GM19467 (cell line): ENCODE results near the gene ABCG1.

Experiments
- ATAC-seq: cut with Tn5 transposase; IDR thresholded peaks from one replicate; pipeline ENCODE4 v1.9.1; 2021; ENCODE audit warnings: mild to moderate bottlenecking, moderate library complexity; ENCODE audit not compliant: unreplicated experiment

Gene ABCG1

DNA sequence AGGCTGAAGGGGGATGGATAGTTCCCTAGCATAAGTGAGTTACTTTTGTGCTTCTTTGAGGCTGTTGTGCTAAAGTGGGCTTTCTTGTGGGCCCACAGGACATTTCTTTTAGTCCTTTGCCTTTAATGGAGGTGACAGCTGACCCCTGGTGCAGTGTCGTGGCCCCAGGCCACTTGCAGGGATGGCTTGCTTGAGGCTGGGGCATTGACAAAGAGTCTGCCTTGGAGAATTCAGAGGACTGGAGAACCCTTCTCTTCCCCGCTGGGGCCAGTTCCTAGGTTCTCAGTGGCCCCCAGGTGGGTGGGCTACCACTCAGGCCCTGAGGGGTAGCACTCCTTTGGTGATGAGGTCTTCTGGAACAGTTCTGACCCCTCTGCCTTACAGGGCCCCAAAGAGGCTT is 12.8 kb downstream of the ABCG1 start:
- ATAC-seq = no peak

DNA sequence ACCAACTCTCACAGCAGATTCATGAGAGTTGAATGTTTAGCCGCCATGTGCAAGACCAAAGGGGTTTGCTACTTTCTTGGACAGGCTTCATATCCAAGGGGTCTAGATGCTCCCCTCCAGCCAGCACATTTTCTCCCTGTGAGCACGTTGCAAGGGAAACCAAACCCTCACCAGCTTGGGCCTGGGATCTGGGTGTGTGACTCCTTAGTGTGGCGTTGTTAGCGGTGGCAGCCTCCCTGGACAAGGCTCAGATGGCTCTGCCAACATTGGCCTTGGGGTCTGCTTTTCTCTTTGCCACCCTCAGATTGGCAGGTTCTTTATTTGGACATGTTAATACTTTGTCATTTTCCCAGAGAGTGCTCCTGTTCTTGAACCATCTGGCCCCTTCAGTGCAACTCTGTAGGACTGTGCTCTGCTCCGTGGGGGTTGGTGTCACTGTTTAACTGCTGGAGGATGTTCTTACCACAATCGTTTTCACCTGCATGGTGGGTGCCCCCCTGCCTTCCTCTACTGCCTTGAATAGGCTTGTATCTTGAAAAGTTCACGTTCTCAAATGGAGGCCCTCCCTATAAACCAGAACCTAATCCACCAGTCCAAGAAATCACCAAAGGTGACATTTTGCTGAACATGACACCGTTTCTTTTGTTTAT is 13.4 kb downstream of the ABCG1 start:
- ATAC-seq = no peak

DNA sequence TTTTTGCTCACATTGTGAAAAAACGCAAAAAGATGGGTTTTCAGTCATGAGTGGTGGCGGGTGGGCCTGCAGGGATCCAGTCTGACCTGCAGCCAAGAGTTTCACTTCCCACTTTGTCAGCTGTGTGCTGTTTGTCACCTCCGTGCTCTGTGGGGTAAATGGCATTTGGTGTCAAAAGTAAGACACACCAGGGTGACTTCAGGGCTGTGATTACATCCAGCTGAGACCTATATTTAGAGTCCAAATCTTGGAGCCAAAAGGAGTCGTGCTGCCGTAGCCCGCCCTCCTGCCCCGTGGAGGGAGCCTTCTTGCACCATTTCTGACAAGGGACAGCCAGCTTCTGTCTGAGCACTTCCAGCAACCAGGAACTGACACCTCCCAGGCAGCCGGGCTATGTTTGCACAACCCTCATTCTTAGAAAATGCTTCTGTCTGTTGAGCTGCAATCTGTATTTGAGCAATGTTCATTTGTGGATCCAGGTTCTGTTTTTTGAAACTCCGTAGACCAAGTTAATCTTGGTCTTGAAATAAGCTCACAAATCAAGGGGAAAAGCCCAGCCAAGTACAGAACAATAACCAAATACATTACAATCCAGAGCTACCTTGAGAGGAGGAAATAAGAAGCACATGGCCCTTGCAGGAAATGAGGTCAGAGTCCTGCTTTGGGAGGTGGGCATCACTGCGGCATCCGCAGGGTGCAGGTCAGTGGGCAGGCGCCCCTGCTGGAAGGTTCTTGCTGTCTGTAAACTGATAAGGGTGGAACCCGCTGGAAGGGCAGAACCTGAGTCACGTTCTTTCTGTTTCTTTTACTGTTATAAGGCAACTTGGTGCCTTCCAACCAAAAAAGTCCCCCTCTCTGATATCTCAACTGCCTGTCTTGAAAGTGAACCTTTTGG is 14.4 kb downstream of the ABCG1 start:
- peak; percentile 36 for ATAC-seq

DNA sequence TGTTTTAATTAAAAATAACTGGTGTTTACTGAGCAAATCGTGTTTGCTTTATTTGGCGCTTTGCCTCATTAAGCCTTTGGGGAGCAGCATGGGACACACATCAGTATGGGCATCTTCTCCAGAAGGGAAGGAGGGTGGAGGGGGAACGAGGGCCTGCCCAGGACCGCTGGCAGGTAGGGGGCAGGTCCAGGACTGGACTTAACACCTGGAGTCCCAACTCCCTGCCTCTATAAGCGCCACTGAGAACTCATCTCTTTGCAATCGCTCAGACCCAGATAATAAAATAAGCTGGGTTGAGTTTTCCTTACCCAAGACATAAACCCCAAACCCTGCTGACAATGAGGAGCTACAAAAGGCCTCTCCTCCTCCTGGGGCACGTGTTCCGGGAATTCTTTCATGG is 15.1 kb downstream of the ABCG1 start:
- ATAC-seq = no peak

DNA sequence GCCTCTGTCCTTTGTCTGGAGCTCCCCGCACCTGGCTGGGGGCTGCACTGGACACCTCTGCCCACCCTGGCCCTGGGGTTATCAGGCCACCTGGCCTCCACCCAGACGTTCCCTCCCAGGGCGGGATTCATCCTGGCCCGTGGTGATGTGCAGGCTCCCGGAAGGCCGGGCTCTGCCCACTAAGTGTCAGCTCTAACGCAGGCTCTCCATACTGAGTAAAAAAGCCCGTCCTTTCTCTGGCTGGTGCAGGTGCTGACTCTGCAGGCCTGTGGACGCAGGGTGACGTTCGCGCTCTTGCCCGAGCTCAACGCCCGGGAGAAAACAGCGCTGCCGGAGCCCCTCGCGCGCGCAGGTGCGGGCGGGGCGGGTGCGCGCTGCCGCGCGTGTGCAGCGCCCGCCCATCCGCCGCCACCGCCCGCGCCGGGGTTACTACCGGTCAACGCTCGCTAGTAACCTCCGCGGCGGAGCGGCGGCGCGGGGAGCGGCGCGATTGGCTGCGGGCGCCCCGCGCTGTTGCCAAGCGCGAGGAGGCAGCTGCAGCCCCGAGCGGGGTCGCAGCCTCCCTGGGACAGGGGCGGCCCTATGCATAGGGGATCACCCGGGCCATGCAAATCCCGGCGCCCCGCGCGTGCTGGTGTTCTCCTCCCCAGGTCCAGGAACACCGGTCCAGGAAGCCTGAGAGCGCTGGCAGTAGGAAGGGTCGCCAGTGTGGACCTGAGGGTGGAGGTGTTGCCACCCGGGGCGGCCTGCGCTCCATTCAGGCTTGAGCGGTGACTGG is 15.7 kb downstream of the ABCG1 start:
- peak; percentile 39 for ATAC-seq

DNA sequence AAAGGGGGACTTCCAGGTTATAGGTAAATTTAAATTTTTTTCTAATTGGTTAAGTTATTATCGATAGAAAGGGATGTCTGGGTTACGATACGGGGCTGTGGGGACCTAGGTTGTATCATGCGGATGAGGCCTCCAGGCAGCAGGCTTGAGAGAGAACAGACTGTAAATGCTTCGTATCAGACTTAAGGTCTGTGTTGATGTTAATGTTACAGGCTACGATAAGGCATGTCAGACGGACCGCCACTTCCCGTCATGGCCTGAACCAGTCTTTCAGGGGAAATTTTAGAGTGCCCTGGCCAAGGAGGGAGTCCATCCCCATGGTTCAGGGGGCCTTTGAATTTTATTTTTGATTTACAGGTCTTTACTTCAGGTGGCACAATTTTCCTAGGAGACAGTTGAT is 16.7 kb downstream of the ABCG1 start:
- ATAC-seq = no peak

DNA sequence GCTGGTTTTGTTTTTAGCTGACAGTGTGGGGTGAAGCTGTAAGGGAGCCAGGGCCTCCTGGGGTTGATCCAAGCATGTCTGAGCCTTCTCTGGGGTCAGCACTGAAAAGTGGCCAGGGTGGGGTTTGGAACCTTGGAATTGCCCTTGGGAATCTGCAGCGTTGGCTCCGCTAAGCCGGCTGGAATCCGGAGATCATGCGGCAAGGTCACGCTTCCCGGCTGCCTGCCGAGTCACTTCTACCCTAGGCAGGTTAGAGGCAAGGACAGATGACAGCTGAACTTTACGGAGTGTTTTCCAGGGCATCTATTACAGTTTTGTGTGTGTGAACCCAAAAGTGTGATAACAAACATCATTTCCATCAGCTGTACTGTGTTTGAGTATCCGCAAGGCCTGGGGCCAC is 17.1 kb downstream of the ABCG1 start:
- ATAC-seq = no peak

DNA sequence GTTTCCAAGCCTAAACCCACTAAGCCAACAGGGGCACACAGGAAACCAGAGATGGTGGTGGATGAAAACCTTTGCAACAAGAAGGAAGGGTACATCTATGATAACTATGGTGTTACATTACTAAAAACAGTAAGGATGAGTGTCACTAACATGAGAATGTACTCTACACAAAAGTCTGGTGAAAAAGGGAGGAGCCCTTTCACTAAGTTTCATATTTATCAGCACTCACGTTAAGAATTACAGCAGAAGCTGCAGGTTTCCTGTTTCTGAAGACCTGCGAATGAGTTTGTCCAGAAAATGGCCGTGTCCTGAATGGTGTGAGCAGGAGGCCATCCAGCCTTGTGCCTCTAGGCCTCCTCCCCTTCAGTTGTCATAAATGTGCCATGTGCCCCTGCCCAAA is 17.8 kb downstream of the ABCG1 start:
- ATAC-seq = no peak

DNA sequence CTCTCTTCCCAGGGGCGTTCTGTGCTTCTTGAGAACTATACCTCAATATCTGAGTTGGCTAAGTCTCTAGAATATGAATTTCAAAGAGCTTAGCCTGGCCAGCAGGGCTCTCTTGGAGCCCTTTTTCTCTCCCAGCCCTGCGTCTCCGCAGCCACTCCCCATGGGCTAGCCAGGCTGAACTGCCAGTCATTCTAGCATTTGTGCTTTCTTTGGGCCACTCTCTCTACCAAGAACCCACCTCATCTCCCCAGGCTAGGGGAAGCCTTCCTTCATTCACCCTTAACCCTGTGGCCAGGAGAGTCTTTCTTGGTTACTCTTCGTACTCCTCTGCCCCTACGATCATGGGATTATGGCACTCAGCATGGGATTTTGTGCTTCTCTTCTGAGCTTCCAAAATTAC is 18.2 kb downstream of the ABCG1 start:
- no peak for ATAC-seq

DNA sequence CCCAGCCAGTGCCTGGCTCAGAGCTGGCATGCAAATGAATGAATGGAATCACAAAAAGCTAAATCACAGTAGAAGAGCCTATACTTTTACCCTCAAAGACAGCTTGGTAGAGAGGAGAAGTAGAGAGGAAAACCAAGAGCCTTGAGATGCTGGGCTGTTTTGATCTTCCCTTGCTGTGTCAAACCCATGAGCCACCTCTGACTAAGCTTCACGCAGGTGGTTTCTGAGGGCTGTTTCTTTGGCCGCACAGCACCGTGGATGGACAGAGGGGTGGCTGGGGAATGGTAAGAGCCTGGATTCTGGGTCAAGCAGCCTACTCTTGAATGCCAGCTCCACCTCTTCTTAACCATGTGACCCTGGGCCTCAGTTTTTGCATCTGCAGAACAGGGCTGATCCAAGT is 18.6 kb downstream of the ABCG1 start:
- no peak for ATAC-seq

DNA sequence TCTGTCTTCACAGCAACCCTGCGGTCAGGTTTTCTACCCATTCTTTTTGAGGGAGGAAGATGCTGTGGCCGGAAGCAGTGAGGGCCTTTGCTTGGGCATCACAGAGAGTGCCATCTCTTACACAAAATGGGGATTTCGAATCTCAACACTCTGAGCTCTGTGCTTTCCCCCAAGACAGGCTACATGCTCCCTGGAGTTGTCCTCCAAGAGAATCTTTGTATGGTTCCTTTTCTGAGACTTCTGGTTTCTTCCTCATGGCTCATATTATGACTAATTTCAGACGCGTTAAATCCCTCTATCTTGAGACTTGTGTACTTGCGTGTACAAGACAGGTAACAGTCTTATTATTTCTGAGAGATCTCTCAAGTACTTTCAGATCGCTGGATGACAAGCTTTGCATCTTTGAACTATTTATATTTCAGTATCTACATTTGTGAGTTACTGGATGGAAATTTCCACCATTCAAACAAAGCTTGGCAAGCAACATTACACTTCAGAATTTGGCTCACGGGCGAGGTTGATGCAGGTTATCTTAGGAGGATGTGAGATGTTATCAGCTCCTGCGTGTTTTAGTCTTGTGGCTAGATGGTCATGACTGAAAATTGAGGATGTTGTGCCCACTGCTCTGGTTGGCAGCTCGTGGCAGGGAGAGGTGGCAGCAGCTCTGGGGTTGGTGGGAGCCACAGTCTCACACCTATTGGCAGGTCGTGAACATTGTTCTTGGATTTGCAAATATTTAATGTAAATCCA is 19.4 kb downstream of the ABCG1 start:
- no peak for ATAC-seq

DNA sequence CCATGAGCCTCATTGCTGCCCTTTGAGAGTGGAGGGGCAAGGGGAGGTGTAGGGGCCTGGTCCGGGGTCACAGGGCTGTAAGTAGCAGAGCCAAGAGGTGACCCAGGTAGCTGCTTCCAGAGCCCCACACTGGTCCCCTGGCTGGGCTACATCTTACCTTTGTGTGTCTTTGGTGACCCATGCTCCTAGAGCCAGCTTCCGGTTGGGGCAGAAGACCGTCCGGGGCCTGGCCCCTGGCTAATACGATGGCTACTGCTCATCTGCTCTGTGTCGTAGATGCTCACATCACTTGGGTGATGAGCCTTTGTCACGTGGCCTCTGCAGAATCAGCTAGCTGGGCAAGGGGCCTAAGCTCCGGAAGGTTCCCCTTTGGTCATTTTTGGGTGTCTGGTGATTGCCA is 20.6 kb downstream of the ABCG1 start:
- no peak for ATAC-seq

DNA sequence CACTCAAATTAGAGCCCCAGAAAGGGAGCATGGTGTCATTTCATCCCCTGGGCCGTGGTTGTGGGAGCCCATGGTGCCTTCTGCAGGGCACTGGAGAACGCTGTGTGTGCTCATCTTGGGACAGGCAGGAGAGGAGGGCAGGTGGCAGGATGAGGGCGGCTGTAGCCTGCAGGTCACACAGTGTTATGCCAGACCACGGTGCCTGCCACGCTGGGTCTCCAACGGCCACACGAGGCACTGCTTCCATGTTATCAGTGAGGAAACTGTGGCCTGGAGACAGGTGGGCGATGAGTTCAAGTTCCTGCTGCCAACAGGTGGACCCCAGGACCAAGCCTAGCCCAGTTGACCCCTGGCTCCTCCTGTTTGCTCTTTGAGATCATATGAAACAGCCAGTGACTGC is 21.0 kb downstream of the ABCG1 start:
- no peak for ATAC-seq

DNA sequence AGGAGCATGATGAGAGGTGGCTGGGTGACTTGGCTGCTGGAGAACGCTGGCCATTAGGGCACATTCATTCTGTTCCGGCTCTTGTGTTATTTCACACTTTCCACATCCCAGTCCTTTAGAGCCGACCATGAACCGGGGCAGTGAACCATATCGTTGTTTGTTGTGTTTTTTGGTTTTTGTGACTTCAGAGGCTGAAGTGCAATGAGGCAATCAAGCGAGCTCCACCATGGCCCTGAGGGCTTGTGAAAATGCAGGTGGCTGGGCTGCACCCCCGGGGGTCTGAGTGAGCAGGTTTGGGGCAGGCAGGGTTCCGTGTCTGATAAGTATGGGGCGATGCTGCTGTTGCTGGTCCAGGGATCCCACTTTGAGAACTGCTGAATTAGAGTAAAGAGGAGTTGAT is 23.7 kb downstream of the ABCG1 start:
- ATAC-seq = no peak

DNA sequence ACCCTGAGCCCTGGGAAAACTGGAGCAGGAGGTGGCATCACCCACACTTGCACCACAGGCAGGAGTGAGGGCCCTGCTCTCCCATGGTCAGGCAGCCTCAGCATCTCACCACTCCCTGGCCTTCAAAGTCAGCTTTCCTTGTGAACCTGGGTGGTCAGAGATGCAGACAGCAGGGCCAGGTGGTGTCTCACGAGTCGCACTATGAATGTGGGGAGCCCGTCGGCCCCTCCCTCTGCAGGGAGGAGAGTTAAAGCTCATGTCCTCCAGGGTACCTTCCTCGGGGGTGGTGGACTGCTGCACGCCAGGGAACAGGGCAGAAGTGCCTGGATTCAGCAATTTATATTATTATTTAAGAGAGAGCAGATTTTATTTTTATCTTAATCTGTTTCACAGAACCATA is 24.1 kb downstream of the ABCG1 start:
- ATAC-seq = no peak

DNA sequence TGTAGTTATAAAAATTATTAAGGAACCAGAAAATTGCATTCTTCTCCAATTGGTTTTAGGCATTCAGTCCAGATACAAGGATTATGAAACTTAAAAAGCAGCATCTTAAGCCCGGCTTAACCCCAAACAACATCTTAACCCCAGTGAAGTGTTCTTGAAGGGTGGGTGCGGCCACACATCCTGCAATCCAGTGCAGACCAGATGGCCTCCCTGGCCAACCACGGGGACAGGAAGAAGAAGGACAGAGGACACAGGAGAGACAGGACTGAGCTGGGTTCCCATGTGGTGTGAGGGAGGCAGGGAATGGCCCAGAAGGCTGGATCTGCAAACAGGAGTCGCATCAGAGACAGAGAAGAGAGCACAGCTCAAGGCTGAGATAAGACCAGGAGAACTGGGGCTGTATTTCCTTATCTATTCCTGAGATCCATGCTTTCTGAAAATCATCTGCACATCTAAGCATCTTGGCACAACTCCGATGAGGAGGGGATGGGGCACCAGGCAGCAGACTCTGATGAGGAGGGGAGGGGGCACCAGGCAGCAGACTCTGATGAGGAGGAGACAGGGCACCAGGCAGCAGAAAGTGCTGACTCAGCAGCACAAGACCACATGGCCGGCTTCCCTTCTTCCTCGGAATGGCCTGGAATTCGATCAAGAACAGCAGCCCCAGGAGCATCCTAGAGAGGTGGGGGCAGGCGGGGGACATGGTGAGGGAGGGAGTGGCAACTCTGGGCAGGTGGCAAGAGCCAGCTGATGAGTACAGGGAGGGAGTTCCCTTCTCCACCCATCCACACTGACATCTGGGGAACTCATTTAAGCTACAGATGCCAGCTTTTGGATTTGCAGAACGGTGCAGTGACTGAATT is 26.6 kb downstream of the ABCG1 start:
- ATAC-seq = no peak

DNA sequence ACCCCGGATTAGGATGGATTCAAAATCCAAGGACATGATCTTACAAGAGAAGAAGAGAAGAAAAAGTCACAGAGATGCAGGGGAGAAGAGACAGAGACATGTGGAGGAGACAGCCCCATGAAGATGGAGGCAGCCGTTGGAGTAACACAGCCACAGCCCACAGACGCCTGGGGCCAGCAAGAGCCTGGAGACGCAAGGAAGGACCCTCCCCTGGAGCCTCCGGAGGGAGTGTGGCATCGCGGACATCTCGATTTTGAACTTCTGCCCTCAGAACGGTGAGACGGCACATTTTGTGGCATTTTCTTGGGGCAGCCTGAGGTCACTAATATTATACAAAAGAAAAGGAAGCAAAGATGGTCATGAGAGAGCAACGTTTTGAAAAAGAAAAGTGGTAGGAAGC is 28.8 kb downstream of the ABCG1 start:
- no peak for ATAC-seq

DNA sequence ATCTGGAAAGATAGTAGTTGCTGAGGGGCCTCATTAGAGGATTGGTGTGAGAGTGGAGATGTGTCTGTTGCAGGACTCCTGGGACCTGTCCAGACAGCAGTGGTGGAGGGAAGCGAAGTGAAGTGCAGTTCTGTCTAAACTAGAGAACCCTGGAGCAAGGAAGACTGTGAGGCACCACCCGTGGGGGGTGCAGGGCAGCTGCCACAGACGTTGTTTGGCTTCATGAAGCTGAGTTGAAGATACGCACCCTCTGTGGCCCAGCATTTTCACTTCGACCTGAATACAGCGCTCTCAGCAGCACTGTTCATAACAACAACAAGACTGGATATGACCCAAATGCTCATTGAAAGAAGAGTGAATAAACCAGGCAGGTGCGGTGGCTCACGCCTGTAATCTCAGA is 29.3 kb downstream of the ABCG1 start:
- no peak for ATAC-seq

DNA sequence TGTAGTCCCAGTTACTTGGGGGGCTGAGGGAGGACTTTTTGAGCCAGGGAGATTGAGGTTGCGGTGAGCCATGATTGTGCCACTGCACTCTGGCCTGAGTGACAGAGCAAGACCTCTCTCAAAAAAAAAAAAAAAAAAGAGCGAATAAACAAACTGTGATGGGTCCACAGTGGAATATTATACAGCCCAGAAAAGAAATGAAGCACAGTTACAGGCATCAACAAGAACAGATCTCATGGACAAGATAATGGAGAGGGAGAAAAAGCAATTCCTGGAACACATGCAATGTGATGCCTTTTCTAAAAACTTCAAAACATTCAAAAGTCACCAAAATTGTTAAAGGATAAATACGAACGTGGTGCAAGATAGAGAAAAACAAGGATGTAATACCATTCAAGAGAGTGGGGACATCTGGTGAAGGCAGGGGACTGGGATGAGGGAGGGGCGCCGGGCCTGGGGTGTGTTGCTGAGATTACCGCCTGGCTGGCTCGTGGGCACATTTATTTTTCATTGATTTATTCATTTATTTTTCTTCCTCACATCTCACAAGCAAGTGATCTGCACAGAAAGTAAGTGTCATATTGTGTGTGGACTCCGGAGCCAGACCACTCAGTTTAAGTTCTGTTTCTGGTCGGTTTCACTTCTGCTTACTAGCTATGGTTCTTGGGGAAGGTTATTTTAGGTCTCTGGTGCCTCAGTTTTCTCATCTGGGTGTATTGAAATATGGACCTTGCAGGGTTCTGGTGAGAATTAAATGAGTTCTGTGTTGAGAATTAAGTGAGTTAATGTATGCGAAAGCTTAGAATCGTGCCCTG is 30.1 kb downstream of the ABCG1 start:
- ATAC-seq = peak; percentile 88
